Stimulated activated CD4-positive, alpha-beta T cell treated with anti-CD3 and anti-CD28 coated beads, Interleukin-4, amount 100 ng/mL, for 48 hours (primary cell): ENCODE measurements around the gene CEP295NL.
"Not testable (repeated sequence)": the region's sequence is repeated elsewhere in the genome, so short reads cannot be mapped to it uniquely, and the experiment has no call there.

Experiments
- DNase-seq, 2 donors: peaks; one replicate each; pipeline ENCODE4 v3.0.0-alpha.2; 2020; ENCODE audit warnings: low read depth in 2 of 2

The CEP295NL gene

GRCh38 chr17:78929908-78930775 lies 27.1 kb upstream of the CEP295NL start:
- no peak for DNase-seq

- no peak for DNase-seq
These were observed 22.9 kb upstream of the CEP295NL start for GRCh38 chr17:78925662-78926555.

GRCh38 chr17:78925234-78925633 lies 22.2 kb upstream of the CEP295NL start, which contains the start of gene TIMP2:
Gene TIMP2, minus strand, starts transcription at chr17:78925387. Its CDS starts 299 bp downstream, at chr17:78925088.
- DNase-seq, result peak; percentile 46 to 51

GRCh38 chr17:78924481-78925151 lies 21.6 kb upstream of the CEP295NL start:
- no peak for DNase-seq

GRCh38 chr17:78923660-78924453 lies 20.9 kb upstream of the CEP295NL start:
- peak; percentile 31 to 42 for DNase-seq

- DNase-seq, result no peak
These were observed 20.0 kb upstream of the CEP295NL start for GRCh38 chr17:78922816-78923498.

GRCh38 chr17:78921437-78921971 lies 18.5 kb upstream of the CEP295NL start:
- DNase-seq, result no peak

- DNase-seq, result no peak
These were observed 17.5 kb upstream of the CEP295NL start for GRCh38 chr17:78920528-78920927.

- DNase-seq, result no peak
These were observed 17.0 kb upstream of the CEP295NL start for GRCh38 chr17:78919861-78920450.

- no peak for DNase-seq
These were observed 16.0 kb upstream of the CEP295NL start for GRCh38 chr17:78918979-78919378.

- no peak for DNase-seq
These were observed 14.7 kb upstream of the CEP295NL start for GRCh38 chr17:78917451-78918275.

- DNase-seq, result no peak
These were observed 13.1 kb upstream of the CEP295NL start for GRCh38 chr17:78915872-78916632.

GRCh38 chr17:78913115-78913514 lies 10.1 kb upstream of the CEP295NL start:
- DNase-seq, result no peak

GRCh38 chr17:78912082-78912481 lies 9.1 kb upstream of the CEP295NL start:
- DNase-seq, result no peak

GRCh38 chr17:78911543-78911942 lies 8.5 kb upstream of the CEP295NL start:
- DNase-seq, result not testable (repeated sequence)

- DNase-seq, result no peak
These were observed 7.7 kb upstream of the CEP295NL start for GRCh38 chr17:78910497-78911284.

GRCh38 chr17:78908426-78908825 lies 5.4 kb upstream of the CEP295NL start:
- DNase-seq, result no peak
